ENCODE data around the gene ABT1. TPM values are rescaled to one million over a fixed set of nuclear protein-coding genes. Genes with fewer than 3 reads are reported as not detected.

ABT1 gene
- total RNA-seq, 2 donors from 2014 or later = 20.9 to 21.8 TPM

- H3K9me3 Mint-ChIP-seq = no peaks in the 10 kb centered on the region
- DNase-seq = no peak
- no peaks in the 10 kb centered on the region for H3K36me3 Mint-ChIP-seq (ENCODE audit: insufficient read depth in 2 of 2)
- no peak for ATAC-seq (replicated peaks in 1 of 2)
- H3K27me3 Mint-ChIP-seq (ENCODE audit: low read depth) = no peaks in the 10 kb centered on the region
- no peak overlapping the region for H3K27ac Mint-ChIP-seq
- H3K4me1 Mint-ChIP-seq (ENCODE audit: low read depth) = no peaks in the 10 kb centered on the region
- no peak overlapping the region for H3K4me3 Mint-ChIP-seq
These were observed 35.0 kb upstream of the ABT1 start for GRCh38 chr6:26561533-26562466.

GRCh38 chr6:26563488-26563887 lies 33.3 kb upstream of the ABT1 start:
- H3K4me1 Mint-ChIP-seq (ENCODE audit: low read depth) = peaks cover 7% of the 10 kb centered on the region
- H3K27ac Mint-ChIP-seq = no peak overlapping the region
- no peak for ATAC-seq (replicated peaks in 1 of 2)

GRCh38 chr6:26568601-26569432 lies 27.9 kb upstream of the ABT1 start:
- Mint-ChIP-seq H3K4me3 (peak overlapping the region; percentile 96 to 100), H3K36me3 (ENCODE audit: insufficient read depth in 2 of 2) (peaks cover 3 to 4% of the 10 kb centered on the region in 2 donors), H3K27me3 (ENCODE audit: low read depth) (no peaks in the 10 kb centered on the region), H3K9me3 (peaks cover 0 to 2% of the 10 kb centered on the region in 2 donors), H3K4me1 (ENCODE audit: low read depth) (peaks cover 46% of the 10 kb centered on the region), H3K27ac (peak overlapping the region; percentile 100)
- DNase-seq (peak; percentile 93 to 98), ATAC-seq (replicated peaks in 1 of 2) (peak; percentile 73 to 74)

More at GRCh38 chr6:26563488-26563887, 33.3 kb upstream of the ABT1 start:
- H3K36me3 Mint-ChIP-seq (ENCODE audit: insufficient read depth in 2 of 2) = peaks cover under 1 to 2% of the 10 kb centered on the region in 2 donors
- no peaks in the 10 kb centered on the region for H3K9me3 Mint-ChIP-seq
- DNase-seq = no peak
- no peaks in the 10 kb centered on the region for H3K27me3 Mint-ChIP-seq (ENCODE audit: low read depth)
- no peak overlapping the region for H3K4me3 Mint-ChIP-seq

- ATAC-seq (replicated peaks in 1 of 2) (peak in 1 of 2 donors; percentile 2), DNase-seq (no peak)
- no peaks in the 10 kb centered on the region for H3K27me3 Mint-ChIP-seq (ENCODE audit: low read depth)
- peak overlapping the region; percentile 100 for H3K27ac Mint-ChIP-seq
- peaks cover 3 to 4% of the 10 kb centered on the region in 2 donors for H3K36me3 Mint-ChIP-seq (ENCODE audit: insufficient read depth in 2 of 2)
- peak overlapping the region; percentile 96 to 100 for H3K4me3 Mint-ChIP-seq
- H3K9me3 Mint-ChIP-seq = peaks cover 0 to 2% of the 10 kb centered on the region in 2 donors
- H3K4me1 Mint-ChIP-seq (ENCODE audit: low read depth) = peaks cover 46% of the 10 kb centered on the region
These were observed 27.4 kb upstream of the ABT1 start for GRCh38 chr6:26569433-26569764.

GRCh38 chr6:26570027-26570809 lies 26.5 kb upstream of the ABT1 start:
- peaks cover 46% of the 10 kb centered on the region for H3K4me1 Mint-ChIP-seq (ENCODE audit: low read depth)
- ATAC-seq (replicated peaks in 1 of 2) (no peak), DNase-seq (no peak)
- no peaks in the 10 kb centered on the region for H3K27me3 Mint-ChIP-seq (ENCODE audit: low read depth)
- H3K4me3 Mint-ChIP-seq = peak overlapping the region in 1 of 2 donors; percentile 100
- H3K36me3 Mint-ChIP-seq (ENCODE audit: insufficient read depth in 2 of 2) = peaks cover 3 to 4% of the 10 kb centered on the region in 2 donors
- peaks cover 0 to 2% of the 10 kb centered on the region in 2 donors for H3K9me3 Mint-ChIP-seq
- H3K27ac Mint-ChIP-seq = no peak overlapping the region

- Mint-ChIP-seq H3K27me3 (ENCODE audit: low read depth) (peaks cover 5% of the 10 kb centered on the region), H3K4me3 (peak overlapping the region; percentile 84 to 90), H3K36me3 (ENCODE audit: insufficient read depth in 2 of 2) (peaks cover 3 to 4% of the 10 kb centered on the region in 2 donors), H3K4me1 (ENCODE audit: low read depth) (peaks cover 56% of the 10 kb centered on the region), H3K9me3 (peaks cover 0 to 2% of the 10 kb centered on the region in 2 donors), H3K27ac (peak overlapping the region; percentile 98)
- DNase-seq (peak; percentile 50 to 54), ATAC-seq (replicated peaks in 1 of 2) (peak; percentile 54 to 69)
These were observed 25.0 kb upstream of the ABT1 start for GRCh38 chr6:26571592-26572296.

GRCh38 chr6:26575494-26575939 lies 21.2 kb upstream of the ABT1 start:
- Mint-ChIP-seq H3K36me3 (ENCODE audit: insufficient read depth in 2 of 2) (peaks cover 7 to 9% of the 10 kb centered on the region in 2 donors), H3K27ac (peak overlapping the region; percentile 68), H3K27me3 (ENCODE audit: low read depth) (peaks cover 5% of the 10 kb centered on the region), H3K4me3 (no peak overlapping the region), H3K4me1 (ENCODE audit: low read depth) (peaks cover 49% of the 10 kb centered on the region), H3K9me3 (peaks cover 3 to 7% of the 10 kb centered on the region in 2 donors)
- no peak for DNase-seq
- ATAC-seq (replicated peaks in 1 of 2) = no peak

- peak overlapping the region; percentile 100 for H3K27ac Mint-ChIP-seq
- peaks cover 55% of the 10 kb centered on the region for H3K4me1 Mint-ChIP-seq (ENCODE audit: low read depth)
- peak overlapping the region; percentile 84 to 90 for H3K4me3 Mint-ChIP-seq
- H3K27me3 Mint-ChIP-seq (ENCODE audit: low read depth) = peaks cover 5% of the 10 kb centered on the region
- no peak for DNase-seq
- peaks cover 7 to 9% of the 10 kb centered on the region in 2 donors for H3K36me3 Mint-ChIP-seq (ENCODE audit: insufficient read depth in 2 of 2)
- ATAC-seq (replicated peaks in 1 of 2) = no peak
- peaks cover 3 to 7% of the 10 kb centered on the region in 2 donors for H3K9me3 Mint-ChIP-seq
These were observed 20.3 kb upstream of the ABT1 start for GRCh38 chr6:26576407-26576843.

- Mint-ChIP-seq H3K27ac (peak overlapping the region; percentile 100), H3K36me3 (ENCODE audit: insufficient read depth in 2 of 2) (peaks cover 7 to 9% of the 10 kb centered on the region in 2 donors), H3K4me3 (peak overlapping the region; percentile 84 to 90), H3K27me3 (ENCODE audit: low read depth) (peaks cover 11% of the 10 kb centered on the region), H3K9me3 (peaks cover 3 to 7% of the 10 kb centered on the region in 2 donors), H3K4me1 (ENCODE audit: low read depth) (peaks cover 53% of the 10 kb centered on the region)
- ATAC-seq (replicated peaks in 1 of 2) (peak; percentile 68 to 70), DNase-seq (peak; percentile 75 to 76)
These were observed 19.6 kb upstream of the ABT1 start for GRCh38 chr6:26576929-26577719.

- Mint-ChIP-seq H3K36me3 (ENCODE audit: insufficient read depth in 2 of 2) (peaks cover 7 to 9% of the 10 kb centered on the region in 2 donors), H3K27me3 (ENCODE audit: low read depth) (peaks cover 15% of the 10 kb centered on the region), H3K4me3 (peak overlapping the region; percentile 84 to 90), H3K9me3 (peaks cover 3 to 7% of the 10 kb centered on the region in 2 donors), H3K4me1 (ENCODE audit: low read depth) (peaks cover 47% of the 10 kb centered on the region), H3K27ac (no peak overlapping the region)
- ATAC-seq (replicated peaks in 1 of 2) = no peak
- DNase-seq = no peak
These were observed 19.1 kb upstream of the ABT1 start for GRCh38 chr6:26577720-26578072.

- Mint-ChIP-seq H3K27ac (no peak overlapping the region), H3K4me1 (ENCODE audit: low read depth) (peaks cover 42% of the 10 kb centered on the region), H3K27me3 (ENCODE audit: low read depth) (peaks cover 20% of the 10 kb centered on the region), H3K4me3 (peak overlapping the region; percentile 40 to 84), H3K36me3 (ENCODE audit: insufficient read depth in 2 of 2) (peaks cover 7 to 9% of the 10 kb centered on the region in 2 donors), H3K9me3 (peaks cover 3 to 7% of the 10 kb centered on the region in 2 donors)
- no peak for DNase-seq
- no peak for ATAC-seq (replicated peaks in 1 of 2)
These were observed 18.5 kb upstream of the ABT1 start for GRCh38 chr6:26578279-26578678.

All from activated T-cell treated with anti-CD3 and anti-CD28 coated beads, Interleukin-2, amount 50 U/mL, for 72 hours (primary cell).